Uterus (tissue), 2 donors: Measurements from ENCODE around the gene CXorf51A.

ENCODE experiments used
- CTCF ChIP-seq, 4 experiments: fragments of 200-600 bp in 2 of 4; fragments of 450-650 bp in 2 of 4; sonication (generic) in 2 of 4; IDR thresholded peaks; one replicate each; pipeline ENCODE4 v1.5.1; 2016 to 2019; ENCODE audit warnings: antibody characterized with exemption in 4 of 4, mild to moderate bottlenecking in 2 of 4, moderate library complexity in 1 of 4
- POLR2A ChIP-seq, 2 donors: fragments of 450-650 bp; IDR thresholded peaks; one replicate each; pipeline ENCODE4 v1.6.1; 2016; ENCODE audit warnings: antibody characterized with exemption in 2 of 2, mild to moderate bottlenecking in 1 of 2, moderate library complexity in 1 of 2

DNA sequence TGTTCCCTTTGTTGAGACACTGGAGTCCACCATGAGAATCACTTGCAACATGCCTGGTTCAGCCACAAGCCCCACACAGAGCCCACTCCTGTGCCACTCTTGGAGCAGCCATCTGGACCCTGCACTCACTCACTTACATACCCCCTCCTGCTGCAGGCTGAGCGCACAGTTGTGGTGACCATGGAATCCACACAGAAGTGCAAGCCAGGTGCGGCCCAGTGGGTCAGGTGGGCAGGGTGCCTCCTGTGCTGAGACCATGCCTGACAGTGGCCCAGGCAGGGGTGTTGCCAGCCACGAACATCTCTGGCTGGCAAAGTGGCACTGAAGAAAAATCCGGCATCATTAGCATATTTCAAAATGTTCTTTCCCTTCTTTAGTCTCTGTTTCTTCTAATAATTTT lies 17.4 kb upstream of the CXorf51A start:
- TF ChIP-seq CTCF (IDR thresholded peaks at IDR 0.05) = no peak
- TF ChIP-seq POLR2A (IDR thresholded peaks at IDR 0.05) = no peak
